Keratinocyte (primary cell): ENCODE data around the gene WFS1. TPM values are rescaled to one million over a fixed set of nuclear protein-coding genes. Genes with fewer than 3 reads are reported as not detected.

Source experiments
- DNase-seq: peaks from one replicate; pipeline ENCODE4 v3.0.0-alpha.2; 2011; ENCODE audit warnings: low read depth, missing footprints, low spot score
- FAIRE-seq: peaks from 2 replicates; lab custom pipeline; 2011; peaks lifted over from hg19 to GRCh38; lab: Jason Lieb, UNC
- H2AFZ ChIP-seq: 2 replicates; pipeline ENCODE4 v1.6.0; 2012; ENCODE audit warnings: low read length, control low read depth, inconsistent platforms; ENCODE audit not compliant: control insufficient read depth
- H3K27ac ChIP-seq: 2 replicates; pipeline ENCODE4 v1.5.1; 2011; ENCODE audit warnings: low read length; ENCODE audit not compliant: control insufficient read depth, insufficient read depth
- H3K27me3 ChIP-seq: 3 replicates; pipeline ENCODE4 v1.6.0; 2011; ENCODE audit warnings: low read length; ENCODE audit not compliant: control insufficient read depth, insufficient read depth; ENCODE audit errors: extremely low read depth
- H3K36me3 ChIP-seq, 2 experiments: 2 replicates in 1 of 2; 3 replicates in 1 of 2; pipeline ENCODE4 v1.5.1; 2011; ENCODE audit warnings: low read length in 2 of 2, mild to moderate bottlenecking in 1 of 2; ENCODE audit not compliant: control insufficient read depth in 2 of 2, insufficient read depth in 2 of 2; ENCODE audit errors: extremely low read depth in 1 of 2
- H3K4me1 ChIP-seq: 3 replicates; pipeline ENCODE4 v1.5.1; 2011; ENCODE audit warnings: low read length; ENCODE audit not compliant: control insufficient read depth, insufficient read depth; ENCODE audit errors: extremely low read depth
- H3K4me2 ChIP-seq: 3 replicates; pipeline ENCODE4 v1.6.0; 2011; ENCODE audit warnings: low read depth, low read length; ENCODE audit not compliant: control insufficient read depth, insufficient read depth; ENCODE audit errors: extremely low read depth
- H3K4me3 ChIP-seq, 3 experiments: fragments of 200-600 bp in 1 of 3; sonication (generic) in 1 of 3; 2 replicates in 2 of 3; 3 replicates in 1 of 3; pipeline ENCODE4 v1.5.1; 2011 to 2016; ENCODE audit warnings: low read length in 3 of 3, mild to moderate bottlenecking in 3 of 3, control low read depth in 2 of 3, inconsistent platforms in 1 of 3, low read depth in 1 of 3, mixed read lengths in 1 of 3, mixed run types in 1 of 3, moderate library complexity in 1 of 3; ENCODE audit not compliant: control insufficient read depth in 2 of 3, insufficient read depth in 2 of 3; ENCODE audit errors: extremely low read depth in 1 of 3
- H3K79me2 ChIP-seq: 2 replicates; pipeline ENCODE4 v1.6.0; 2012; ENCODE audit warnings: low read length; ENCODE audit not compliant: control insufficient read depth, insufficient read depth
- H3K9ac ChIP-seq: 3 replicates; pipeline ENCODE4 v1.6.0; 2011; ENCODE audit warnings: low read length; ENCODE audit not compliant: control insufficient read depth, insufficient read depth; ENCODE audit errors: extremely low read depth
- H3K9me1 ChIP-seq: 3 replicates; pipeline ENCODE4 v1.6.0; 2011; ENCODE audit warnings: low read length; ENCODE audit not compliant: control insufficient read depth, insufficient read depth; ENCODE audit errors: extremely low read depth
- H3K9me3 ChIP-seq: 2 replicates; pipeline ENCODE4 v1.5.1; 2012; ENCODE audit warnings: low read depth, low read length; ENCODE audit not compliant: control insufficient read depth
- H4K20me1 ChIP-seq: 3 replicates; pipeline ENCODE4 v1.6.0; 2011; ENCODE audit warnings: low read length; ENCODE audit not compliant: control insufficient read depth, insufficient read depth; ENCODE audit errors: extremely low read depth
- CTCF ChIP-seq, 3 experiments: IDR thresholded peaks in 1 of 3; conservative IDR thresholded peaks in 1 of 3; optimal IDR thresholded peaks in 1 of 3; 2 replicates in 2 of 3; 3 replicates in 1 of 3; pipeline versions ENCODE3 to v1.5.1; 2011; ENCODE audit warnings: low read length in 3 of 3, mild to moderate bottlenecking in 3 of 3, moderate library complexity in 2 of 3, control low read depth in 1 of 3, inconsistent platforms in 1 of 3; ENCODE audit not compliant: insufficient read depth in 2 of 3; ENCODE audit errors: extremely low read depth in 1 of 3
- EZH2 ChIP-seq: IDR thresholded peaks from one replicate; pipeline ENCODE4 v1.6.1; 2012; ENCODE audit warnings: inconsistent platforms, mild to moderate bottlenecking, low read length, moderate library complexity
- dilution Hi-C: fragments of 300-500 bp; cut with MboI; formaldehyde crosslinking; loops from one replicate; pipeline ENCODE4 v1.7.0; 2020; ENCODE audit warnings: low sequenced_read_pairs; ENCODE audit not compliant: extremely low pct_ligation_motif_present
- polyA plus RNA-seq, 5 experiments: library from polyadenylated mRNA; depleted of rRNA in 3 of 5; stranded (reverse) in 3 of 5; stranded (forward) in 1 of 5; unstranded in 1 of 5; fragments of >200 nt; gene quantifications; 1 replicate in 1 of 5; 2 replicates in 3 of 5; 3 replicates in 1 of 5; pipeline versions ENCODE4 v1.2.1 to v1.2.3, GENCODE V29; 2011 to 2012; ENCODE audit warnings: missing spikeins in 2 of 5, low read depth in 1 of 5, low replicate concordance in 1 of 5

The WFS1 gene
- polyA plus RNA-seq, 1 donor (not counting 4 experiments of a cell fraction or from before 2014, with no cell fraction given), result 7.0 TPM

GRCh38 chr4:6253111-6253510, 16.5 kb upstream of the WFS1 start:
- H3K4me1 ChIP-seq, result no peaks in the 10 kb centered on the region
- H2AFZ ChIP-seq, result no peak overlapping the region
- FAIRE-seq, result no peak
- dilution Hi-C loops, result no loop called here
- no peak overlapping the region for H3K4me2 ChIP-seq
- H4K20me1 ChIP-seq, result no peaks in the 10 kb centered on the region
- H3K9me3 ChIP-seq, result no peaks in the 10 kb centered on the region
- DNase-seq, result no peak
- no peaks in the 10 kb centered on the region for H3K79me2 ChIP-seq
- peaks cover 7% of the 10 kb centered on the region for H3K27me3 ChIP-seq
- H3K4me3 ChIP-seq, result no peak overlapping the region
- no peaks in the 10 kb centered on the region for H3K36me3 ChIP-seq
- no peaks in the 10 kb centered on the region for H3K9me1 ChIP-seq
- H3K9ac ChIP-seq, result no peak overlapping the region
- TF ChIP-seq EZH2 (no peak), CTCF (optimal IDR thresholded peaks at IDR 0.05 in 1 of 3, IDR thresholded peaks at IDR 0.05 in 1 of 3, conservative IDR thresholded peaks at IDR 0.05 in 1 of 3; ENCODE audit: extremely low read depth in 1 of 3, insufficient read depth in 2 of 3, low read length in 3 of 3) (no peak)
- H3K27ac ChIP-seq, result no peak overlapping the region

DNA sequence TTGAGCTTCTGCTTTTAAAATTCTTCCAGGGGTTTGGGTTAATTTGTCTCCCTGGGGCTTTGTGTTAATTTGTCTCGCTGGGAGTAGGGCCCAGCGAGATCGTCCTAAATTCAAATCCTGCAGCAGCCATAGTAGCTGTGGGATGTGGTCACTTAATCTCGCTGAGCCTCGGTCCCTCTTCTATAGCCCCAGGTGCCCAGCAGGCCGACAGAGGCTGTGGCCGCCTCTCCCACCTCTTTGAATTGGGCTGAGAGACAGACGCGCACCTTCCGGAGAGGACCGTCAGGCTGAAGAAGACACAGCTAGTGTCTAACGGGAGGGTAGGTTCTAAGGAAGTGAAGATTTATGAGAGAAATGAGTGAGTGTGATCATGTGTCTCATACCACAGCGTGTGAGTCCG, 15.7 kb upstream of the WFS1 start:
- no peaks in the 10 kb centered on the region for H3K79me2 ChIP-seq
- H4K20me1 ChIP-seq, result no peaks in the 10 kb centered on the region
- H3K4me1 ChIP-seq, result no peaks in the 10 kb centered on the region
- H3K9ac ChIP-seq, result no peak overlapping the region
- no peak overlapping the region for H2AFZ ChIP-seq
- dilution Hi-C loops, result no loop called here
- no peaks in the 10 kb centered on the region for H3K27me3 ChIP-seq
- FAIRE-seq (no peak), DNase-seq (no peak)
- H3K36me3 ChIP-seq, result no peaks in the 10 kb centered on the region
- H3K27ac ChIP-seq, result no peak overlapping the region
- no peak for TF ChIP-seq EZH2
- TF ChIP-seq CTCF (optimal IDR thresholded peaks at IDR 0.05 in 1 of 3, IDR thresholded peaks at IDR 0.05 in 1 of 3, conservative IDR thresholded peaks at IDR 0.05 in 1 of 3; ENCODE audit: extremely low read depth in 1 of 3, insufficient read depth in 2 of 3, low read length in 3 of 3), result no peak
- no peak overlapping the region for H3K4me3 ChIP-seq
- no peaks in the 10 kb centered on the region for H3K9me3 ChIP-seq
- H3K9me1 ChIP-seq, result no peaks in the 10 kb centered on the region
- H3K4me2 ChIP-seq, result no peak overlapping the region
